Fibroblast of mammary gland (primary cell): Measurements from ENCODE around the gene ZNF576.
"Not testable (repeated sequence)": the region's sequence is repeated elsewhere in the genome, so short reads cannot be mapped to it uniquely, and the experiment has no call there.

Source experiments
- DNase-seq: peaks from one replicate; pipeline ENCODE4 v3.0.0-alpha.2; 2010; ENCODE audit warnings: low read depth
- H3K4me3 ChIP-seq: 2 replicates; pipeline ENCODE4 v1.5.1; 2011; ENCODE audit warnings: low read depth, mild to moderate bottlenecking, low read length, moderate library complexity; ENCODE audit not compliant: control insufficient read depth
- CTCF ChIP-seq: conservative IDR thresholded peaks from 2 replicates; pipeline ENCODE4 v1.5.1; 2011; ENCODE audit warnings: low read depth, low read length, inconsistent platforms; ENCODE audit not compliant: control insufficient read depth, insufficient read depth

ZNF576 gene

GRCh38 chr19:43586346-43586745 is 10.0 kb upstream of the ZNF576 start:
- no peak for TF ChIP-seq CTCF
- no peak for DNase-seq
- no peak overlapping the region for H3K4me3 ChIP-seq

- DNase-seq, H3K4me3 ChIP-seq: not testable (repeated sequence)
Measured at GRCh38 chr19:43587029-43587428, 9.4 kb upstream of the ZNF576 start.

- TF ChIP-seq CTCF = no peak
Measured at GRCh38 chr19:43589277-43589676, 7.1 kb upstream of the ZNF576 start.

GRCh38 chr19:43589678-43590077 is 6.7 kb upstream of the ZNF576 start:
- DNase-seq = no peak
- H3K4me3 ChIP-seq = no peak overlapping the region
- TF ChIP-seq CTCF = no peak

More at GRCh38 chr19:43589277-43589676, 7.1 kb upstream of the ZNF576 start:
- H3K4me3 ChIP-seq = no peak overlapping the region
- no peak for DNase-seq

- TF ChIP-seq CTCF = no peak
- no peak for DNase-seq
- H3K4me3 ChIP-seq = no peak overlapping the region
Measured at GRCh38 chr19:43591904-43592772, 4.3 kb upstream of the ZNF576 start.

GRCh38 chr19:43592800-43593350 is 3.5 kb upstream of the ZNF576 start:
- TF ChIP-seq CTCF = no peak
- no peak overlapping the region for H3K4me3 ChIP-seq
- DNase-seq = no peak

- no peak for DNase-seq
- peak overlapping the region; percentile 84 for H3K4me3 ChIP-seq
- TF ChIP-seq CTCF = no peak
Measured at GRCh38 chr19:43594081-43594697, 2.2 kb upstream of the ZNF576 start.
